SK-N-DZ (cell line): Measurements from ENCODE around the gene EIF1B.
A peak's percentile ranks its signal among the peaks of the same experiment; 100 is the strongest.

Experiments used
- DNase-seq: peaks from one replicate; pipeline ENCODE4 v3.0.0-alpha.2; 2015; ENCODE audit warnings: low spot score

EIF1B gene

GRCh38 chr3:40340541-40341170 is 31.1 kb downstream of the EIF1B start:
- DNase-seq: no peak

- DNase-seq: peak; percentile 58
These were observed 32.2 kb downstream of the EIF1B start for GRCh38 chr3:40341671-40342070.

GRCh38 chr3:40350529-40350928 is 41.0 kb downstream of the EIF1B start:
- no peak for DNase-seq

GRCh38 chr3:40355410-40355809 is 45.9 kb downstream of the EIF1B start:
- no peak for DNase-seq

- no peak for DNase-seq
These were observed 48.9 kb downstream of the EIF1B start for GRCh38 chr3:40358454-40358853.
